ENCODE measurements around the gene FBXL7. TPM values are rescaled to one million over a fixed set of nuclear protein-coding genes. Genes with fewer than 3 reads are reported as not detected.

FBXL7 gene
- total and polyA plus RNA-seq, 4 donors = 0.24 to 1.4 (median 1.2) TPM

GRCh38 chr5:15700373-15700772 lies 200.4 kb downstream of the FBXL7 start:
- TF ChIP-seq MAX (IDR thresholded peaks at IDR 0.05) (no peak), TAF1 (conservative IDR thresholded peaks at IDR 0.05) (no peak), FOXA2 (IDR thresholded peaks at IDR 0.05) (no peak), HNF4A (conservative IDR thresholded peaks at IDR 0.05) (no peak), HNF4G (IDR thresholded peaks at IDR 0.05) (no peak)
- Histone ChIP-seq H3K9ac (ENCODE audit: low read depth in 1 of 2, low read length in 2 of 2) (no peak overlapping the region), H3K27me3 (ENCODE audit: control insufficient read depth in 4 of 4, insufficient read depth in 4 of 4, low read length in 3 of 4) (no peaks in the 10 kb centered on the region), H3K27ac (ENCODE audit: low read depth in 1 of 2, low read length in 2 of 2) (no peak overlapping the region), H3K9me3 (ENCODE audit: control insufficient read depth in 4 of 4, low read length in 3 of 4) (no peaks in the 10 kb centered on the region), H3K36me3 (ENCODE audit: control insufficient read depth in 4 of 4, insufficient read depth in 3 of 4, low read depth in 1 of 4, low read length in 3 of 4) (no peaks in the 10 kb centered on the region), H3K4me3 (ENCODE audit: low read depth in 1 of 3, low read length in 3 of 3) (no peak overlapping the region), H3K4me1 (ENCODE audit: control insufficient read depth in 4 of 4, insufficient read depth in 4 of 4, low read length in 3 of 4) (no peaks in the 10 kb centered on the region)
- DNase-seq (ENCODE audit: low spot score) = no peak
- WGBS = 97% methylated on average over 2 of the region's 2 CpGs

- Histone ChIP-seq H3K27ac (ENCODE audit: low read depth in 1 of 2, low read length in 2 of 2) (no peak overlapping the region), H3K27me3 (ENCODE audit: control insufficient read depth in 4 of 4, insufficient read depth in 4 of 4, low read length in 3 of 4) (no peaks in the 10 kb centered on the region), H3K9me3 (ENCODE audit: control insufficient read depth in 4 of 4, low read length in 3 of 4) (no peaks in the 10 kb centered on the region), H3K4me1 (ENCODE audit: control insufficient read depth in 4 of 4, insufficient read depth in 4 of 4, low read length in 3 of 4) (no peaks in the 10 kb centered on the region), H3K9ac (ENCODE audit: low read depth in 1 of 2, low read length in 2 of 2) (no peak overlapping the region), H3K4me3 (ENCODE audit: low read depth in 1 of 3, low read length in 3 of 3) (no peak overlapping the region), H3K36me3 (ENCODE audit: control insufficient read depth in 4 of 4, insufficient read depth in 3 of 4, low read depth in 1 of 4, low read length in 3 of 4) (no peaks in the 10 kb centered on the region)
- no peak for DNase-seq (ENCODE audit: low spot score)
- TF ChIP-seq FOXA1 (IDR thresholded peaks at IDR 0.05) (no peak), TAF1 (conservative IDR thresholded peaks at IDR 0.05) (no peak), REST (IDR thresholded peaks at IDR 0.05) (no peak), HNF4G (IDR thresholded peaks at IDR 0.05) (no peak), FOXA2 (IDR thresholded peaks at IDR 0.05) (no peak), ZBTB33 (IDR thresholded peaks at IDR 0.05) (no peak), SP1 (IDR thresholded peaks at IDR 0.05) (no peak), RAD21 (IDR thresholded peaks at IDR 0.05) (no peak), GABPA (IDR thresholded peaks at IDR 0.05 in 1 of 2, conservative IDR thresholded peaks at IDR 0.05 in 1 of 2) (no peak)
- WGBS = 93% methylated on average over 9 of the region's 9 CpGs
Measured at GRCh38 chr5:15702102-15702501, 202.1 kb downstream of the FBXL7 start.

- H3K36me3 ChIP-seq (ENCODE audit: control insufficient read depth in 4 of 4, insufficient read depth in 3 of 4, low read depth in 1 of 4, low read length in 3 of 4) = no peaks in the 10 kb centered on the region
- H3K27ac ChIP-seq (ENCODE audit: low read depth in 1 of 2, low read length in 2 of 2) = no peak overlapping the region
- H3K27me3 ChIP-seq (ENCODE audit: control insufficient read depth in 4 of 4, insufficient read depth in 4 of 4, low read length in 3 of 4) = no peaks in the 10 kb centered on the region
- no peak overlapping the region for H3K9ac ChIP-seq (ENCODE audit: low read depth in 1 of 2, low read length in 2 of 2)
- H3K4me3 ChIP-seq (ENCODE audit: low read depth in 1 of 3, low read length in 3 of 3) = no peak overlapping the region
- no peaks in the 10 kb centered on the region for H3K4me1 ChIP-seq (ENCODE audit: control insufficient read depth in 4 of 4, insufficient read depth in 4 of 4, low read length in 3 of 4)
- WGBS = 82% methylated on average over 3 of the region's 3 CpGs
- no peak for DNase-seq (ENCODE audit: low spot score)
- no peaks in the 10 kb centered on the region for H3K9me3 ChIP-seq (ENCODE audit: control insufficient read depth in 4 of 4, low read length in 3 of 4)
- TF ChIP-seq TAF1 (conservative IDR thresholded peaks at IDR 0.05) (no peak), HNF4G (IDR thresholded peaks at IDR 0.05) (no peak), GABPA (IDR thresholded peaks at IDR 0.05 in 1 of 2, conservative IDR thresholded peaks at IDR 0.05 in 1 of 2) (no peak), ATF3 (IDR thresholded peaks at IDR 0.05) (no peak), MAX (IDR thresholded peaks at IDR 0.05) (no peak), HNF4A (conservative IDR thresholded peaks at IDR 0.05) (no peak), RXRA (IDR thresholded peaks at IDR 0.05) (no peak), RAD21 (IDR thresholded peaks at IDR 0.05) (no peak), ZBTB33 (IDR thresholded peaks at IDR 0.05) (no peak), YY1 (IDR thresholded peaks at IDR 0.05) (no peak), FOXA2 (IDR thresholded peaks at IDR 0.05) (no peak), JUND (IDR thresholded peaks at IDR 0.05) (no peak), EGR1 (IDR thresholded peaks at IDR 0.05; ENCODE audit: low read depth in 2 of 2) (no peak), FOXA1 (IDR thresholded peaks at IDR 0.05) (no peak)
Measured at GRCh38 chr5:15703901-15704300, 203.9 kb downstream of the FBXL7 start.

Data from liver (tissue), 9 donors.